DMS79 treated with DMSO at 0.1 percent for 48 hours (cell line): ENCODE measurements around the gene PLA2G2D.

Source experiments
- DNase-seq: peaks from one replicate; lab custom pipeline; 2025; lab: John Stamatoyannopoulos, UW

Gene PLA2G2D

GRCh38 chr1:20114021-20114648, 5.2 kb downstream of the PLA2G2D start:
- no peak for DNase-seq

- no peak for DNase-seq
Measured at GRCh38 chr1:20112279-20113000, 6.9 kb downstream of the PLA2G2D start.

- DNase-seq: no peak
Measured at GRCh38 chr1:20111452-20111851, 7.9 kb downstream of the PLA2G2D start.

- no peak for DNase-seq
Measured at GRCh38 chr1:20110679-20111078, 8.7 kb downstream of the PLA2G2D start.

GRCh38 chr1:20109223-20109856, 10.0 kb downstream of the PLA2G2D start:
- DNase-seq: no peak

GRCh38 chr1:20108366-20109123, 10.8 kb downstream of the PLA2G2D start:
- DNase-seq: no peak

GRCh38 chr1:20107796-20108195, 11.5 kb downstream of the PLA2G2D start:
- no peak for DNase-seq

- DNase-seq: no peak
Measured at GRCh38 chr1:20107351-20107750, 12.0 kb downstream of the PLA2G2D start.

- DNase-seq: no peak
Measured at GRCh38 chr1:20105856-20106255, 13.5 kb downstream of the PLA2G2D start.

GRCh38 chr1:20102875-20103274, 16.5 kb downstream of the PLA2G2D start:
- DNase-seq: no peak

- no peak for DNase-seq
Measured at GRCh38 chr1:20100632-20101355, 18.5 kb downstream of the PLA2G2D start.

- DNase-seq: no peak
Measured at GRCh38 chr1:20099533-20099932, 19.8 kb downstream of the PLA2G2D start.

GRCh38 chr1:20096840-20097447, 22.4 kb downstream of the PLA2G2D start:
- no peak for DNase-seq

GRCh38 chr1:20095564-20096434, 23.5 kb downstream of the PLA2G2D start:
- DNase-seq: peak; percentile 84

GRCh38 chr1:20093940-20094391, 25.4 kb downstream of the PLA2G2D start:
- no peak for DNase-seq

- no peak for DNase-seq
Measured at GRCh38 chr1:20093303-20093702, 26.0 kb downstream of the PLA2G2D start.

- DNase-seq: no peak
Measured at GRCh38 chr1:20090641-20091040, 28.7 kb downstream of the PLA2G2D start.

GRCh38 chr1:20090119-20090518, 29.2 kb downstream of the PLA2G2D start:
- no peak for DNase-seq

GRCh38 chr1:20089328-20090077, 29.8 kb downstream of the PLA2G2D start:
- DNase-seq: no peak

- DNase-seq: no peak
Measured at GRCh38 chr1:20087668-20088067, 31.7 kb downstream of the PLA2G2D start.
